Prostate gland (tissue), 2 donors: ENCODE measurements around the gene DDX39A. TPM values are rescaled to one million over a fixed set of nuclear protein-coding genes. Genes with fewer than 3 reads are reported as not detected.
"Not testable (repeated sequence)": the region's sequence is repeated elsewhere in the genome, so short reads cannot be mapped to it uniquely, and the experiment has no call there.

Experiments
- DNase-seq: peaks from one replicate; pipeline ENCODE4 v3.0.0-alpha.2; 2019; ENCODE audit warnings: low spot score
- H3K27ac ChIP-seq, 2 donors: fragments of 200-600 bp; sonication (generic); 2 replicates each; pipeline ENCODE4 v1.5.1; 2017 to 2019
- H3K27me3 ChIP-seq: fragments of 200-600 bp; sonication (generic); replicated peaks from 2 replicates; pipeline ENCODE4 v1.5.1; 2019; ENCODE audit not compliant: insufficient read depth
- H3K36me3 ChIP-seq, 2 donors: fragments of 200-600 bp; sonication (generic); 1 replicate in 1 of 2; 2 replicates in 1 of 2; pipeline versions ENCODE4 v1.5.1 to v1.8.1; 2017 to 2019
- H3K4me1 ChIP-seq: fragments of 200-600 bp; sonication (generic); replicated peaks from 2 replicates; pipeline ENCODE4 v1.5.1; 2019
- H3K4me3 ChIP-seq, 2 donors: fragments of 200-600 bp; sonication (generic); 2 replicates each; pipeline ENCODE4 v1.5.1; 2017 to 2019
- H3K9me3 ChIP-seq: fragments of 200-600 bp; sonication (generic); 2 replicates; pipeline ENCODE4 v1.5.1; 2017
- CTCF ChIP-seq, 4 experiments: fragments of 200-600 bp in 2 of 4; fragments of 450-650 bp in 2 of 4; sonication (generic) in 2 of 4; IDR thresholded peaks; 1 replicate in 3 of 4; 2 replicates in 1 of 4; pipeline ENCODE4 v1.5.1; 2016 to 2019; ENCODE audit warnings: antibody characterized with exemption in 4 of 4, mild to moderate bottlenecking in 2 of 4, moderate library complexity in 2 of 4
- POLR2A ChIP-seq: fragments of 450-650 bp; IDR thresholded peaks from one replicate; pipeline ENCODE4 v1.6.1; 2016; ENCODE audit warnings: antibody characterized with exemption, mild to moderate bottlenecking
- POLR2AphosphoS5 ChIP-seq: sonication (generic); formaldehyde crosslinking; IDR thresholded peaks from one replicate; pipeline ENCODE4 v1.6.1; 2017; ENCODE audit warnings: antibody characterized with exemption
- WGBS: methylation state at CpG from one replicate; pipeline ENCODE4 v1.1.5; 2018; 5-methylcytosine and 5-hydroxymethylcytosine counted together
- intact Hi-C: fragments of 100-400 bp; cut with DNase I; formaldehyde crosslinking; loops from one replicate; pipeline ENCODE4 v1.14.2; 2022
- total RNA-seq, 2 donors: library from RNA; depleted of rRNA; stranded (reverse); fragments of >200 nt; gene quantifications; one replicate each; pipeline ENCODE4 v1.1.0, GENCODE V29; 2016

Gene DDX39A
- total RNA-seq, 2 donors from 2014 or later: 64.9 to 121 TPM

- Histone ChIP-seq H3K27me3 (no peaks in the 10 kb centered on the region), H3K27ac (no peak overlapping the region), H3K4me1 (peaks cover 3% of the 10 kb centered on the region), H3K4me3 (no peak overlapping the region), H3K9me3 (no peaks in the 10 kb centered on the region), H3K36me3 (peaks cover 7 to 15% of the 10 kb centered on the region in 2 donors)
- WGBS: 74% methylated on average over 9 of the region's 9 CpGs
- intact Hi-C loops: no loop called here
- TF ChIP-seq POLR2AphosphoS5: no peak
- no peak for TF ChIP-seq POLR2A
- TF ChIP-seq CTCF (IDR thresholded peaks at IDR 0.05): no peak
- no peak for DNase-seq
Observed at GRCh38 chr19:14404312-14404711, 14.8 kb downstream of the DDX39A start.

- H3K4me3 ChIP-seq, H3K36me3 ChIP-seq, H3K27ac ChIP-seq, DNase-seq, H3K4me1 ChIP-seq, H3K9me3 ChIP-seq, intact Hi-C loops, H3K27me3 ChIP-seq: not testable (repeated sequence)
- 94% methylated on average over 15 of the region's 15 CpGs for WGBS
Observed at GRCh38 chr19:14403145-14403930, 15.8 kb downstream of the DDX39A start.

GRCh38 chr19:14402332-14403144, 16.6 kb downstream of the DDX39A start:
- DNase-seq: no peak
- no peaks in the 10 kb centered on the region for H3K27me3 ChIP-seq
- intact Hi-C loops: no loop called here
- H3K4me1 ChIP-seq: peaks cover 3% of the 10 kb centered on the region
- H3K9me3 ChIP-seq: no peaks in the 10 kb centered on the region
- H3K27ac ChIP-seq: no peak overlapping the region
- H3K4me3 ChIP-seq: no peak overlapping the region
- 79% methylated on average over 26 of the region's 26 CpGs for WGBS
- TF ChIP-seq POLR2A (no peak), POLR2AphosphoS5 (no peak)
- no peaks in the 10 kb centered on the region for H3K36me3 ChIP-seq

- Histone ChIP-seq H3K27me3 (no peaks in the 10 kb centered on the region), H3K4me3 (no peak overlapping the region), H3K36me3 (no peaks in the 10 kb centered on the region), H3K9me3 (no peaks in the 10 kb centered on the region), H3K4me1 (peaks cover 3% of the 10 kb centered on the region), H3K27ac (no peak overlapping the region)
- intact Hi-C loops: no loop called here
- 96% methylated on average over 18 of the region's 18 CpGs for WGBS
- DNase-seq: no peak
- TF ChIP-seq CTCF (IDR thresholded peaks at IDR 0.05) (no peak), POLR2AphosphoS5 (no peak), POLR2A (no peak)
Observed at GRCh38 chr19:14401468-14402195, 17.5 kb downstream of the DDX39A start.

- H3K36me3 ChIP-seq: no peaks in the 10 kb centered on the region
- WGBS: 87% methylated on average over 11 of the region's 11 CpGs
- no peaks in the 10 kb centered on the region for H3K9me3 ChIP-seq
- H3K4me3 ChIP-seq: no peak overlapping the region
- DNase-seq: no peak
- intact Hi-C loops: no loop called here
- no peaks in the 10 kb centered on the region for H3K4me1 ChIP-seq
- TF ChIP-seq POLR2AphosphoS5: no peak
- no peak for TF ChIP-seq CTCF (IDR thresholded peaks at IDR 0.05)
- TF ChIP-seq POLR2A: no peak
- no peak overlapping the region for H3K27ac ChIP-seq
- no peaks in the 10 kb centered on the region for H3K27me3 ChIP-seq
Observed at GRCh38 chr19:14400951-14401431, 18.1 kb downstream of the DDX39A start.

GRCh38 chr19:14397168-14397567, 22.0 kb downstream of the DDX39A start:
- H3K27me3 ChIP-seq, H3K4me3 ChIP-seq, H3K9me3 ChIP-seq, DNase-seq, H3K27ac ChIP-seq, H3K36me3 ChIP-seq, H3K4me1 ChIP-seq: not testable (repeated sequence)
- 87% methylated on average over 14 of the region's 16 CpGs for WGBS
- intact Hi-C loops: loop anchor here (10.0 kb wide), 1 partner anchor 368 kb away; no protein-coding TSS in a partner anchor

- not testable (repeated sequence) for H3K9me3 ChIP-seq, DNase-seq, H3K36me3 ChIP-seq, H3K27me3 ChIP-seq, H3K4me3 ChIP-seq, H3K4me1 ChIP-seq, H3K27ac ChIP-seq
- intact Hi-C loops: loop anchor here (10.0 kb wide), 1 partner anchor 368 kb away; no protein-coding TSS in a partner anchor
- WGBS: 96% methylated on average over 2 of the region's 3 CpGs
Observed at GRCh38 chr19:14396730-14397129, 22.4 kb downstream of the DDX39A start.
